SHP77 (cell line): Measurements from ENCODE around the gene TEX22.

Source experiments
- DNase-seq, 2 experiments: peaks; one replicate each; lab custom pipeline; 2025; lab: John Stamatoyannopoulos, UW

Gene TEX22

GRCh38 chr14:105384605-105385321, 13.6 kb upstream of the TEX22 start:
- DNase-seq, result no peak

GRCh38 chr14:105385322-105385637, 13.1 kb upstream of the TEX22 start:
- DNase-seq, result no peak

DNA sequence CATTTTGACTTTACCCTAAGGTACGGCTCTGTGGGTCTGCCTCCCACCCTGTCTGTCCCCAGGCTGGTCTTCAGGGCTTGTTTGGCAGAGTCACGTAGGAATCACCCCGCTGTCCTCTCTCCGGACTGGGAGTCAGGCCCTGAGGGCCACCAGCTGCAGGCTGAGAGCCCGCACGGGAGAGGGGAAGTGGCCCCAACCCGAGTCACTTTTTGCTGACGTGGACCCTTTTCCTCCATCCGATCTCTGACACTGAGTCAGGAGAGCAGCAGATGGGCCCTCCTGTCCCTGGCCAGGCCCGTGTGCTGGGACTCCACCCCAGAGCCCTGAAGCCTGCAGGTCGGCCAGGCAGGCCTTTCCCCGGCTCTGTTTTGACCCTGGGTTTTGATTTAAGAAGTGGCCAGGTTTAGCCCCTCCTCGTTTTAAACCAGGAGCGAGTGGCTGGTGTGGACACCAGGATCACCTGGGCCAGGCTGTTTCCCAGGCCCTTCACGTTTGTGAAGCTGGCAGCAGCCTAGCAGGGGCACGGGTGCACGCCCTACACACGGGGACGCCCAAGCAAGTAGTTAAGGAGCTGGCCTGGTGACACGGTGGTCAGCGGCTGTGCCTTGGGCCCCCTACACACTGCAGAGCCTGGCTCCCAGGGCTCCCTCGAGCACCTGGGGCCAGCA, 12.5 kb upstream of the TEX22 start:
- DNase-seq, result no peak

DNA sequence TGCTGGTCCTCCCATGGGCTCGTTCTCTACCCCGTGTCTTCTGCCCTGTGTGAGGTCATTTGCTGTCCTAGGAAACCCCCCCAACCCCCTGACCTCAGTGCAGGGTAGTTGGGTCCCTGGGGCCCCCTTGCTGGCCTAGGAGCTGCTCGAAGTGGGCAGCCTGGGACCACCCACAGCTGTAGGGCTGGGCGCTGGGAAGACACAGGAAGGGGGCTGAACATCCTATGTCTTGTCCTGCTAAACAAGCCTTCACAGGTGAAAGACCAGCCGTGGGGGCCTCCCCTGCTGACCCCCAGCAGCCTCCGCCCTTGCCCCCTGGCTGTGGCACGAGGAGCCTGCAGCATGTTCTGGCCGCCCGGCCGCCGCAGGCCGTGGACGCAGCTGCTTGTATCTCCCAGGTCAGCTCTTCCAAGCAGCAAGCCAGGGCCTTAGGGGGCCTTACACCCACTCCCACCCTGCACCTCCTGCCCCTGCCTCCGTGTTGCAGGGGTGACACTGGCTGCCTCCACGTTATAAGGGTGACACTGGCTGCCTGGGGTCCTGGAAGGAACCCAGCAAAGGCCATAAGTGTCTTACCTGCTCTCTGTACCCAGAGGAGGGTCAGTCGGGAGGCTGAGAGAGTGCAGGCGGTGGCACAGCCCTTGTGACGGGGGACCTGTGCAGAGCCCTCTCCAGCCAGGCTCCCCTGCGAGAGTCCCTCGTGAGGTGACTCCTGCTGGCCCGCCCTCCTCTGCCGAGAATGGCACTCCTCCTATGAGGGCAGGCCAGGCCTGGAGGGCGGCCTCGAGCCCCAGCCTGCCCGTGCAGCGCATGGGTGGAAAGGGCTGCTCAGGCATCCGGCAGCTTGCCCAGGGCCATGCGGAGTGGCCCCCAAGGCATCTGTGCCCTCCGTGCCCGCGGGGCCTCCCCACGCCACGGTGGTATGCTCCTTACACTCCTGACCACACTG, 11.5 kb upstream of the TEX22 start:
- DNase-seq, result no peak

- DNase-seq, result no peak
These were observed 10.8 kb upstream of the TEX22 start for GRCh38 chr14:105387530-105387922.

DNA sequence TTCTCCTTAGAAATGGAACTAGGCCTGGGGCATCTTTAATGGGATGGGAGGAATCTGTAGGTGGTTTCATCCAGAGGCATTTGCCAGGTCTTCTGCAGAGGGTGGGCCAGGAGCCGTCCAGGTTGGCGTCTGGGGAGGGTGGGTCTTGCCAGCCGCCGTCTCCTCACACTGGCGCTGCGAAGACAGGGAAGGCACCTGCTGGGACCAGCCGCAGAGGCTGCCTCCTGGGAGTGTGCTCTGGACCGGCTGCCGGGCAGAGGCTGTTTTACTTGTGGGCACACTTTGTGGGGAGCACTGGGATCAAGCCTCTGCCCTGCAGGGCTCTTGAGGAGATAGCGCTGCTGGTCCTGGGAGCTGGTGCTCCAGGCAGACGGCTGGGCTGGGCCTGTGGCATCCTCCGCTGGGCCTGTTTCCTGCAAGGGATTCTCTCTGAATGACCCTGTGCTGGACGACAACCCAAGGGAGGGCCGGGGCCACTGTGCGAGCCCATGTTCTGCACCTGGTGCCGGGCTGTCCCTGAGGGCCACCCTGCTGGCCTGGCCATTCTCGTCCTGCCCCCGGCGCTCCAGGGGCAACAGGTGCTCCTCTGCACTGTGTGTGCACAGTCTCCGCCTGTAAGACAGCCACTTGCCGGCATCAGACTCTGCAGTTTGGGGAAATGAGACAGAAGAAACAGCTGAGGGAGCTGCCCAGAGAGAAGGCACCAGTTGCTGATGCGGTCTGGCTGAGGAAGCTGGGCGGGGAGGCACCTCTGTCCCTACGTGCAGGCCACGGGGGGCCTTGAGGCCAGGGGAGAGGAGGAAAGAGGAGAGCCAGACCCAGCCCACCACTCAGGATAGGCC, 10.0 kb upstream of the TEX22 start:
- no peak for DNase-seq

DNA sequence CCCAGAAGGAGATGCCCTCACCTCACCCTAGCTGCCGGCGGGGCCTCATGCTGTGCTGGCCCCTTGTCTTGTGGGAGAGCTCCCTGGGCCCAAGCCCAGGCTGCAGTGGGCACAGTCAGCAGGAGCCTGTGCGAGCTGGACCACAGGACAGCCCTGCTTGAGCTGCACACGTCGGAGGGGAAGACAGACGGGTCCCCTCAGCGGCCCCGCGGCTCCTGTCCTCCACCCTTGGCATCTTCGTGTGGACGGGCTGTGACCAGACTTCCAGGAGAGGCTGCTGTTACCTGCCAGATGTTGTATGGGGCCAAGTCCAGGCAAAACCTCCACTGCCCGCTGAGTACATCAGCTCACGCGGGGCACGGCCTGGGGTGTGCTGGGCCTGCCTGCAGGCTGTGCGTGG, 9.4 kb upstream of the TEX22 start:
- DNase-seq, result no peak

DNA sequence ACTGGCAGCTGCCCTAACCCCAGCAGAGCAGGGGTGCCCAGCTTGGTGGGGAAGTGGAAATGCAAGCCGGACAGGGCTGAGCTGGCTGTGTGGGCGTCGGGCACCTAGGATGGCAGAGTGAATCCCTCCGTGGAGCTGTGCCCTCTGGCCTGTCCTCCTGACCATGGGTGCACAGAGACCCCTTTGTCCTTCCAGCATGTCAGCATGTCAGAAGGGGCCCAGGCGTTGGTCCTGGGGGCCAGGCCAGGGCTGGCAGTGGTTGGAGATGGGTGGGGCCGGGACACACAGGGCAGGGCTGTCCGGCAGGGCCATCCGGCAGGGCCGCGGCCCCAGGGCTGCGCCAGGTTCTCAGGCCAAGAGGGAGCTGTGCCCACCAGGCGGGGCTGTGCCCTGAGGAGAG, 8.8 kb upstream of the TEX22 start:
- DNase-seq, result no peak

- DNase-seq, result no peak
These were observed 8.1 kb upstream of the TEX22 start for GRCh38 chr14:105389976-105390848.

DNA sequence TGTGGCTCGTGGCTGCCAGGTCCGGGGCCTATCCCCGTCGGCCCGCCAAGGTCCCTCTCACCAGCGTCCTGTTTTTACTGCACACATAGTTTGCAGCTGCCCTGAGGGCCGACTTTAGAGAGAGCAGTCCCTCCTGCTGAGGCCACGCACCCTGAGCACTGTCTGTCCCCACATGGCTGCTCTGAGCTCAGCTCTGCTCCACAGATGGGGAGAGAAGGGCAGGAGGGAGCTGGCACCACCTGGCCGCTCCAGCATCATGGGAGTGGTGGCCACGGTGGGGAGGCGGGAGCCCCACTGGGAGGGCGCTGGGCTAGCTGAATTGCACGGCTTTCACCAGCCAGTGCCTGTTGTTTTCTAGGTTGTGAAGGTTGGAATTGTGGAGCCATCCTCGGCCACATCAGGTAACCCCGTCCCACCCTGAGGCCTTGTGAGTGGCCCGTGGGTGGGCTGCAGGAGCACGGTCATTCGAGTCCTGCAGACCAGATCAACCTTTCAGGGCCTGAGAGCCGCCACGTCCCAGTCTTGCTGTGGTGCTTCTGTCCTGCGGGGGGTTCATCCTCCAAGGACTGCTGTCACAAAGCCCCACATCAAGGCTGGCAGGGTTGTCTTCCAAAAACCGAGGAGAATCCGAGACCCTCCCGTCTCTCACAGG, 7.4 kb upstream of the TEX22 start:
- DNase-seq, result no peak

DNA sequence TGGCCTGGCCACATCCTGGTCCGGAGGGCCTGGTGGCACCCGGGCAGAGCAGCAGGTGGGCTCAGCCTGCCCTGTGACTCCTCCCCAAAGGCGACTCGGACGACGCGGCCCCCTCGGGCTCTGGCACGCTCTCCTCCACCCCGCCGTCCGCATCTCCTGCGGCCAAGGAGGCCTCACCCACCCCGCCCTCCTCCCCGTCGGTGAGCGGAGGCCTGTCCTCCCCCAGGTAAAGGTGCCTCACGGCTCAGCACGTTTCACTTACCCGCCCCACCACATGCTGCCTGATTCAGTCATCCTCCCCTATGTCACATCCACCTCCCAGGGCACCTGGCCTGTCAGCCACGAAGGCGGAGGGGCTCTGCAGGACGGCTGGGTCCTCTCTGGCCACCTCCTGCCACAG, 6.8 kb upstream of the TEX22 start:
- DNase-seq, result no peak

DNA sequence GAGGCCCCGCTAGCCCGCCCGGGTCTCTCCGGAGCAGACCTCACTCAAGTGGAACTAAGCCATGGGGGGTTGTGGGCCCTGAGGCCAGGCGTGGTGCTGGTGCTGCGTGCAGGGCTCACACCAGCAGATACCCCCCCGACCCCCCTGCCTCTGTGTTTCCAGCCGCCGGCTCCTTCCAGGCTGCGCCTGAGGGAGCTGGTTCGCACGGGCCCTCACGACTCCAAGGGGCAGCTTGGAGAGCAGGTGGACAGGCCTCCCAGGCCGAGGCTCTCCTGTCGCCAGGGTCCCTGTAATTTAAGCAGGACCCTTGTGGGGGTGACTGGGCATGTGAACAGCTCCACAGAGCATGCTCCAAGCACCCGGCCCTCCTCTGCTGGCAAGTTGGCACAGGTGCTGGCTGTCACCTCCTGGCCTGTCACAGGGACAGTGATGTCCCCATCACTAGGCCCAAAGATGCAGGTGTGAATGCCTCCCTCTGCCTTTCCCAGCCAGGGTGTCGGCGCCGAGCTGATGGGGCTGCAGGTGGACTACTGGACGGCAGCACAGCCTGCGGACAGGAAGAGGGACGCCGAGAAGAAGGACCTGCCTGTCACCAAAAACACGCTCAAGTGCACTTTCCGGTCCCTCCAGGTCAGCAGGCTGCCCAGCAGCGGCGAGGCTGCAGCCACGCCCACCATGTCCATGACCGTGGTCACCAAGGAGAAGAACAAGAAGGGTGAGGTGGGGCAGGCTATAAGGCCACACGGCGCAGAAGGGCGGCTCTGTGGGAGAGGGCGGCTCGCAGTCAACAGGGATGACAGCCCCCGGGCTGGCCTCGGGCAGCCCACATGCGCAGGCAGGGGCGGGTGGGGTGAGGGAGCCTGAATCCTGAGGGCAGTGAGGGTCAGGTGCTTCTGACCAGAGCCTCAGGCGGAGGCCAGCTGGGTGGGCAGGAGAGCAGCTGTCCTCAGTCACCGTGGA, 5.9 kb upstream of the TEX22 start:
- no peak for DNase-seq

DNA sequence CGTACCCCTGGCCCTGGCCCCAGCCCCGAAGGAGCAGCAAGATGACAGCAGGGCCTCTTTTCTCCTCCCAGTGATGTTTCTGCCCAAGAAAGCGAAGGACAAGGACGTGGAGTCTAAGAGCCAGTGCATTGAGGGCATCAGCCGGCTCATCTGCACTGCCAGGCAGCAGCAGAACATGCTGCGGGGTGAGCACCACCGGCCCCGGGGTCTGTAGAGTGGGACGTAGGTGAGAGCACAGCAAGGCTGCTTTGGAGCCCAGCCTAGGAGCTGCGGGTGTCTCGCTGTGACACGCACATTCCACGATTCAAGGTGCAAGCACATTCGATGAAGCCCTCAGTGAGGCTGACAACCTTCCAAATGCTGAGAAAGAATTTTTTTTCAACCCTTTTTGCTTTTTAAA, 5.2 kb upstream of the TEX22 start:
- no peak for DNase-seq

- no peak for DNase-seq
These were observed 3.4 kb upstream of the TEX22 start for GRCh38 chr14:105394714-105395537.

- DNase-seq, result no peak
These were observed 2.8 kb upstream of the TEX22 start for GRCh38 chr14:105395538-105395854.

DNA sequence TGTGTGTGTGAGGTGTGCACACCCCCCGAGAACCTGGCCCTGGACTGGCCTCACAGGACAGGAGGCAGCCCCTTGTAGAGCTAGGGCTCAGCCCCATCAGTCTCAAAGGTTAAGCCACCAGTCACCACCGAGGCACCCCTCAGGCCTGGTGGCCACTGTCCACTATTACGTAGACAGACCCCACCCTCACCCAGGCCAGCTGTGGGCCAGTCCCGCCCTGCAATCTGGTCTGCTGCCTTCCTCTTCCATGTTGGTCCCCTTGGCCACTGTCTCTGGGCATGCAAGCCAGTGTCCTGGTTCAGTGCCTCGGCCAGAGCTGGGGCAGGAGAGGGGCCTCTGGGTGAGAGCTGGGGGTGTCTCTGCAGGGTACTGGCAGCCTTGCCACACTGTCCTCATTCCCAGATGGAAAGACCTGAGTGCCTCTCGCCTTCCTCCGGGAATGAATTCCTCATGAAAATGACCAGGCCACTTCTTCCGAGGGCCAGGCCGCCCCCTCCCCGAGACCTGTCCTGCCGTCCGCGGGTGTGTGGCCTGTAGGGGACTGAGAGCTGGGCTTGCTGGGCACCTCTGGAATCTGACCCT, 897 bp upstream of the TEX22 start:
- DNase-seq, result no peak

- DNase-seq, result peak; percentile 31 to 34
These were observed 558 bp downstream of the TEX22 start for GRCh38 chr14:105398726-105399465.

GRCh38 chr14:105399466-105399775, 1.1 kb downstream of the TEX22 start:
- DNase-seq, result no peak
